ENCODE data around the gene LHX3. TPM values are rescaled to one million over a fixed set of nuclear protein-coding genes. Genes with fewer than 3 reads are reported as not detected.

Gene LHX3
- total and polyA plus RNA-seq, 2 of the 8 experiments (the other 6 are each of a cell fraction or from before 2014, with no cell fraction given), result 0.02 TPM; not detected in 1

DNA sequence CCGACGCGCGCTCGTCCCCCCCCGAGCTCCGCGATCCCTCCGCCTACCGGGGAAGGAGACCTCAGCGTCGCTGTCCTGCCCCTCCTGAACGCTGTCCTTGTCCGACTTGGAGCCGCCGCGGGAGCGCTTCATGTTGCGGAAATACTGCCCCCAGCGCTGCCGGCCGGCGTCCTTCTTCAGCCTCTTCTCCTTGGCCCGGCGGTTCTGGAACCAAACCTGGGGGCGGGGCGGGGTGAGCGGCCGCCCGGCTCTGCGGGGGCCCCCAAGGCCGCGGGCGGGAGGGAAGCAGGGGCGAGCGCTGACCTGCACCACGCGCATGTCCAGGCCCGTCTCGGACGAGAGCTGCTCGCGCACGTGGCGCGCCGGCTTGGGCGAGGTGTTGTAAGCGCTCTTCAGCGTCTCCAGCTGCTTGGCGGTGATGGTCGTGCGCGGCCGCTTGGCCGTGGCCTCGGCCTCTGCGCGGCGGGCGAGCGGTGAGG is 6.3 kb downstream of the LHX3 start:
- Histone ChIP-seq H3K4me3 (ENCODE audit: extremely low read depth in 1 of 4, insufficient read depth in 2 of 4, low read depth in 3 of 4, low read length in 4 of 4) (peak overlapping the region in 3 of 4 experiments; percentile 13 to 51 (median 19); a peak in 2 of 8 replicates), H2BK120ac (replicated peaks; ENCODE audit: low read depth, low read length) (no peak overlapping the region), H3K23me2 (ENCODE audit: low read depth, low read length) (peaks cover 9% of the 10 kb centered on the region; the same call in 1 of the 2 replicates), H3K79me1 (ENCODE audit: low read depth, low read length) (no peaks in the 10 kb centered on the region), H3K9me3 (ENCODE audit: insufficient read depth in 2 of 2, low read depth in 1 of 2, low read length in 1 of 2) (no peaks in the 10 kb centered on the region), H3K9ac (replicated peaks in 1 of 4; ENCODE audit: extremely low read depth in 1 of 4, low read depth in 3 of 4, low read length in 3 of 4) (no peak overlapping the region), H2AK5ac (ENCODE audit: low read depth, low read length) (no peak overlapping the region), H4K8ac (ENCODE audit: extremely low read depth, insufficient read depth, low read length) (no peak overlapping the region), H3K23ac (ENCODE audit: insufficient read length) (no peak overlapping the region), H3K14ac (ENCODE audit: insufficient read length) (no peak overlapping the region), H2AFZ (ENCODE audit: low read length) (no peak overlapping the region), H3K4ac (replicated peaks; ENCODE audit: insufficient read length, low read depth, low read length) (no peak overlapping the region), H4K91ac (replicated peaks; ENCODE audit: insufficient read length, low read length) (no peak overlapping the region), H2BK15ac (ENCODE audit: low read length) (no peak overlapping the region), H3K27me3 (replicated peaks in 1 of 4; ENCODE audit: control insufficient read depth in 3 of 4, extremely low read depth in 1 of 4, insufficient read depth in 3 of 4, low read length in 3 of 4) (peaks cover 96 to 100% (median 100%) of the 10 kb centered on the region in 4 experiments), H3K4me1 (replicated peaks in 1 of 4; ENCODE audit: control insufficient read depth in 3 of 4, insufficient read depth in 4 of 4, low read length in 3 of 4) (peaks cover 3 to 35% (median 24%) of the 10 kb centered on the region in 4 experiments), H2BK12ac (ENCODE audit: low read depth, low read length) (no peak overlapping the region; the same call in 1 of the 2 replicates), H3K56ac (replicated peaks; ENCODE audit: insufficient read length, low read depth, low read length) (no peak overlapping the region), H3K27ac (ENCODE audit: low read depth, low read length) (no peak overlapping the region), H3K18ac (ENCODE audit: extremely low read depth, low read length) (no peak overlapping the region), H4K5ac (ENCODE audit: insufficient read length, low read depth, low read length) (no peak overlapping the region), H4K20me1 (replicated peaks in 1 of 2; ENCODE audit: control insufficient read depth in 1 of 2, insufficient read depth in 2 of 2, low read length in 2 of 2) (peaks cover 9 to 31% of the 10 kb centered on the region in 2 experiments), H2BK5ac (ENCODE audit: low read depth, low read length) (no peak overlapping the region), H3K4me2 (ENCODE audit: insufficient read depth in 1 of 2, low read depth in 2 of 2, low read length in 2 of 2) (peak overlapping the region; percentile 63 to 70), H3K36me3 (ENCODE audit: control insufficient read depth in 2 of 4, insufficient read depth in 4 of 4, low read length in 3 of 4) (peaks cover 0 to 15% (median 0%) of the 10 kb centered on the region in 4 experiments; a peak in 1 of 8 replicates), H3K79me2 (ENCODE audit: control insufficient read depth in 1 of 2, insufficient read depth in 2 of 2, low read length in 2 of 2) (no peaks in the 10 kb centered on the region), H2BK20ac (ENCODE audit: low read length) (no peak overlapping the region)
- no peak for FAIRE-seq
- DNase-seq (ENCODE audit: low read depth in 1 of 2, low spot score in 2 of 2), result peak in 1 of 2 experiments; percentile 75
- CTCF ChIA-PET (ENCODE audit: partially characterized antibody), result interaction anchor here (0.9 to 2.3 kb wide), 3 partner anchors 12 to 26 kb away, joined by 3 to 7 read pairs (median 5); no protein-coding TSS in a partner anchor
- WGBS, 2 experiments (ENCODE audit: extremely low coverage in 1 of 2, insufficient coverage in 1 of 2, insufficient read length in 1 of 2, insufficient replicate concordance in 2 of 2, low coverage in 1 of 2, low lambda C conversion rate in 2 of 2, missing lambda C conversion rate in 1 of 2), result 1% methylated on average over 20 of the region's 62 CpGs; no CpG with 5 or more reads in 1 of the 2 experiments
- POLR2A ChIA-PET (ENCODE audit: partially characterized antibody), result interaction anchor here (1.7 kb wide), 1 partner anchor 13 kb away, joined by 5 read pairs; no protein-coding TSS in a partner anchor
- TF ChIP-seq SRF (IDR thresholded peaks at IDR 0.05; ENCODE audit: low read depth, low read length) (no peak), POU5F1 (IDR thresholded peaks at IDR 0.05; ENCODE audit: low read depth, low read length) (no peak), HDAC2 (IDR thresholded peaks at IDR 0.05; ENCODE audit: borderline replicate concordance in 1 of 2, low read depth in 2 of 2, low read length in 2 of 2) (no peak), ZNF274 (IDR thresholded peaks at IDR 0.05; ENCODE audit: borderline replicate concordance, extremely low read depth, low read length) (no peak), SUZ12 (IDR thresholded peaks at IDR 0.05; ENCODE audit: low read length) (no peak; the same call in 1 of the 2 replicates), TAF1 (IDR thresholded peaks at IDR 0.05; ENCODE audit: low read depth, low read length) (no peak), TEAD4 (IDR thresholded peaks at IDR 0.05; ENCODE audit: low read depth, low read length) (no peak), CBX8 (IDR thresholded peaks at IDR 0.05; ENCODE audit: borderline replicate concordance, low read depth, low read length) (no peak), MAFK (IDR thresholded peaks at IDR 0.05; ENCODE audit: low read depth, low read length) (no peak), TCF12 (IDR thresholded peaks at IDR 0.05; ENCODE audit: low read depth, low read length) (no peak), SAP30 (IDR thresholded peaks at IDR 0.05; ENCODE audit: insufficient read depth, insufficient replicate concordance, low read length) (no peak)
- TF ChIP-seq, protein P1, sequence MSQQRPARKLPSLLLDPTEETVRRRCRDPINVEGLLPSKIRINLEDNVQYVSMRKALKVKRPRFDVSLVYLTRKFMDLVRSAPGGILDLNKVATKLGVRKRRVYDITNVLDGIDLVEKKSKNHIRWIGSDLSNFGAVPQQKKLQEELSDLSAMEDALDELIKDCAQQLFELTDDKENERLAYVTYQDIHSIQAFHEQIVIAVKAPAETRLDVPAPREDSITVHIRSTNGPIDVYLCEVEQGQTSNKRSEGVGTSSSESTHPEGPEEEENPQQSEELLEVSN (IDR thresholded peaks at IDR 0.05), result peak; percentile 83

All from H1 (cell line).